GM18519 (cell line): ENCODE data around the gene RASAL1.
"Not testable (repeated sequence)": the region's sequence is repeated elsewhere in the genome, so short reads cannot be mapped to it uniquely, and the experiment has no call there.

Experiments
- ATAC-seq: cut with Tn5 transposase; IDR thresholded peaks from one replicate; pipeline ENCODE4 v1.9.1; 2021; ENCODE audit warnings: mild to moderate bottlenecking, moderate library complexity; ENCODE audit not compliant: unreplicated experiment, low FRiP score

Gene RASAL1

GRCh38 chr12:113120670-113121370 is 14.7 kb downstream of the RASAL1 start:
- ATAC-seq: no peak

DNA sequence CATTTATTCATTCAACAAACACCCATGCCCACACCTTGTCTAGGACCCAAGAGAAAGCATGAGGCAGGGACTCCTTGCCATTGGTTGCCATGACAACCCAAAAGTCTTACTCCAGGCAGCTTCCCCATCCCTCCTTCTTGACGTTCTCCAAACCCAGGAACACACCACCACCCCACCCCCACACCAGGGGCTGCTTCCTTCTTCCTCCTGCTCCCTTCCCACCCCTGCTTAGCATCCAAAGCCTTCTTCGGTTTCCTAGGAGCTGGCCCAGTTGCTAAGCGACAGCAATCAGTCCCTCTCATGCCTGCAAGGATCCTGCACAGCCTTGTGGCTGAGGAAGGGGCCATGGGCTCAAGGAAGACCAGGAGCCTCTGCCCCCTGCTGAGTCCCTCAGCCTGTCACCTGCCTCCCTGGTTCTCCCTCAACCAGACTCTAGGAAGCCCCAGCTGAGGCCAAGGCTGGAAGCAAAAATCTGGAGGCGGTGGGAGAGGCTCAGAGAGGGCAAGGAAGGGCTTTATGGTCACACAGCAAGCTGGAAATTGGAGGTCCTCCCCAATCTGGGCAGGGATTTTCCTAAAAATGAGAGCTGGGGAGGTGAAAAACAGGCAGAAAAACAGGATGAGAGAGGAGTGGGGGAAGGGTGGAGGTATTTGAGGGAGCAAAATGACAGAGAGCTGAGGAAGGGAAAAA is 15.4 kb downstream of the RASAL1 start:
- no peak for ATAC-seq

- ATAC-seq: no peak
Measured at GRCh38 chr12:113118142-113118541, 17.4 kb downstream of the RASAL1 start.

DNA sequence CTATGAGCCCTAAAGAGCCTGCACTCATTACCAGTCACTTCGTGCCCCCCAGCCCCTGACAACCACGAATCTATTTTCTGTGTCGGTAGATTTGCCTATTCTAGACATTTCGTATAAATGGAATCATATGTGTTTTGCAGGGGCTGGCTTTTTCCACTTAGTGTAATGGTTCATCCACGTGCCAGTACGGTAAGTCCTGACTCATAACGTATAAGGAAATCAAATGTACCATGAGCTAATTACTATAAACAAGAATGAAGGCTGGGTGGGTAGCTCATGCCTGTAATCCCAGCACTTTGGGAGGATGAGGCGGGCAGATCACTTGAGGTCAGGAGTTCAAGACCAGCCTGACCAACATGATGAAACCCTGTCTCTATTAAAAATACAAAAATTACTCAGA is 17.9 kb downstream of the RASAL1 start:
- ATAC-seq: not testable (repeated sequence)

- no peak for ATAC-seq
Measured at GRCh38 chr12:113116875-113117274, 18.7 kb downstream of the RASAL1 start.

GRCh38 chr12:113115455-113116126 is 20.0 kb downstream of the RASAL1 start:
- ATAC-seq: no peak

GRCh38 chr12:113114447-113115178 is 20.9 kb downstream of the RASAL1 start:
- ATAC-seq: no peak

DNA sequence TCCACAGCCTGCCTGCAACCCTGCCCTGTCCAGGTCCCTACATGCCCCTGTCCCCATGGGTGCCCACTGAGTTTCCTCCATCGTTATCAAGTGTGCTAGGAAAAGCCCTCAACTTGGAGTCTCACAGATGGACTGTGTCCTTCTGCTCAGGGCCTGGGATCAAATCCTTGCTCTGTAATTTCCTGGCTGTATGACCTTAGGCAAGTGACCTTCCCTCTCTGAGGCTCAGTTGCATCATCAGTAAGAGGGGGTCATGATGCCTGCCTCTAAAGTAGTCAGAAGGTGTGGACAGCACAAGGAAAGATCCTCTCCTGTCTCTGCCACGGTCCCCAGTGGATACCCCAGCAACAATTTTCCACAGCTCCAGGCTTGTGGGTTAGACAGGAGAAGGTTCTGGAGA is 22.2 kb downstream of the RASAL1 start:
- ATAC-seq: no peak

DNA sequence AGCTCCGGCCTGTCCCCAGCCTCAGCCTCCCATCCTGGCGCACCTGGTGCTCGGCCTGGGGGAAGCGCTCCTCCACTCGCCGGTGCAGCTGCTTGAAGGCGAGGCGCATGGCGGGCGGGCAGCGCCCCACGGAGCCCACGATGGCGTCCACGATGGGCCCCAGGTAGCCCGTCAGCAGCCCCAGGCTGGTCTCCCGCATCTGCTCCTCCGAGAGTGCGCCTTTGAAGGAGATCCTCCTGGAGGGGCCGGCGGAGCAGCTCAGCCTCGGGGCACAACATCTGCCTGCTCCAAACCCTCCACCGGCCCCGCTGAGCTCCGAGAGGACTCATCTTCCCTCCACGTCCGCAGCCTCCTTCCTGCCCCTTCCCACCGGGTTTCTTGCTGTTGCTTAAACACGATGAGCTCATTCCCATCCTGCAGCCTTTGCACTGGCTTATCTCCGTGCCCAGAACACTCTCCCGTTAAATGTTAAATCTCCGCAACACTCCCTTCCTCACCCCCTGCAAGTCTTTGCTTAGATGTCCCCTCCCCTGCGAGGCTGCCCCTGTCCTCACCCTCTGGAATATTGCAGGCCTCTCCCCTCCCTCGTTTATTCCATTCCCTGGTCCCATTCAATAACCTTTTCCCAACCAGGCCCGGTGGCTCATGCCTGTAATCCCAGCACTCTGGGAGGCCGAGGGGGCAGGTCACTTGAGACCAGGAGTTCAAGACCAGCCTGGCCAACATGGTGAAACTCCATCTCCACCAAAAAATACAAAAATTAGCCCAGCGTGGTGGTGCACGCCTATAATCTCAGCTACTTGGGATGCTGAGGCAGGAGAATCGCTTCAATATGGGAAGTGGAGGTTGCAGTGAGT is 23.3 kb downstream of the RASAL1 start:
- ATAC-seq: no peak

DNA sequence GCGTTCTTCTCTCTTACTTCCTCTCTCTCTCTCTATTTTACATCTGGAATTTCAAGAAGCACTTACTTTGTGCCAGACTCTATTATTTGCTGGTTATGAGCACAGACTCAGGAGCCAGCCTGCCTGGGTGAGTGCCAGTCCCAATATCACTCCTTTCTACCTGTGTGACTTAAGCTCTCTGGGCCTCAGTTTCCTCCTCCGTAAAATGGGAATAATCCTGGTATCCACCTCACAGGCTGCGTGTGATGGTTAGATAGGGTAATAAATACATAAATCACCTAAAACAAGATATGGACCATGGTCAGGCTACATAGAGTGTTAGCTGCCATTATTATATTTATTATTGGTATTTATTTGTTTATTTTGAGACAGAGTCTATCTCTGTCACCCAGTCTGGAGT is 24.3 kb downstream of the RASAL1 start:
- no peak for ATAC-seq

DNA sequence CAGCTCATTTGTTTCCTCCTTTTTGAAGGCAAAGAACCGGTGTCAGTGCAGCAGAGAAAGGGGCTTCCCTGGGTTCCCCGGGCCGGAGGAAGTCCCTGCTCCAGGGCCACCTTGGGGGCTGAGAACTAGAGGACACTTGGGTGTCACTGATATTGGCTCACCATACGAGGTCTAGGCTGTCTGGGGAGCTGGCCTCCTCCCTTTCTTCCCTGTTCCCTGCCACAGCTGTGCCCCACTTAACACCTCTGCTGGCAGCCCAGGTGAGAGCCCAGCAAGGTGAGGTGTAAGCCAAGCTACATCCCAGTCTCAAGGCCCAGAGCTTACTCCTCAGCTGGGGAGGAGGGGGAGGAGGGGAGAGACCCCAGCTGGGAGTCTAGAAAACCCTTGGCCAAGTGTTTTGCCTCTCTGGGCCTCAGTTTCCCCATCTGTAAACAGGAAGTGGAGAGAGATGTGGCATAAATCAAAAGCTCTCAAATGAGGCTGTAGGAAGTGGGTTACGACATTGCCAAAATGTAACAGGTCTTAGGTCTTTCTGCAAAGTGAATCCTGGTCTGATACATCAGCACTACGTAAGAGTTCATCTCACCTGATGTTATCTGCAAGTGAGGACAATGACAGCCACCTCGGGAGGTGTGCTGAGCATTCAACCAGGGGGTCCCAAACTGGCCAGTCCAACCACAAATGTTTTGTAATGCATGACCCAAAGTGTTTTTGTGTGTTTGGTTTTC is 25.5 kb downstream of the RASAL1 start:
- no peak for ATAC-seq

- ATAC-seq: no peak
Measured at GRCh38 chr12:113109360-113109759, 26.2 kb downstream of the RASAL1 start.

- no peak for ATAC-seq
Measured at GRCh38 chr12:113108308-113108707, 27.3 kb downstream of the RASAL1 start.

DNA sequence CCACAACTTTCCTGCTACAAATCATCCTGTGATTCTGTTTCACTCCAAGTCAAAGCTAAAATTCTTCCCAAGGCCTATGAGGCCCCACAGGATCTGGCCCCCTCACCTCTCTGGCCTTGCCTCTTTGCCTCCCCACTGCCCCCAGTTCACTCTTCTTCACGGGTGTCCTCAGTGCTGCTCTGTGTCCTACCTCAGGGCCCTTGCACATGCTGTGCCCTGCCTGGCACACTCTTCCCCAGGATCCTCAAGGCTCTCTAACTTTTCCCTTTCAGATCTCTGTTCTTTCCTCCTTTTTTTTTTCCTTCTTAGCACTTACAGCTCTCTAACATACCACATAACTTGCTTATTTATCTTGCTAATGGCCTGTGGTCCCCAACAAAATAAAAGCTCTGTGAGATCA is 29.2 kb downstream of the RASAL1 start:
- ATAC-seq: no peak

- no peak for ATAC-seq
Measured at GRCh38 chr12:113105606-113106271, 29.8 kb downstream of the RASAL1 start.

DNA sequence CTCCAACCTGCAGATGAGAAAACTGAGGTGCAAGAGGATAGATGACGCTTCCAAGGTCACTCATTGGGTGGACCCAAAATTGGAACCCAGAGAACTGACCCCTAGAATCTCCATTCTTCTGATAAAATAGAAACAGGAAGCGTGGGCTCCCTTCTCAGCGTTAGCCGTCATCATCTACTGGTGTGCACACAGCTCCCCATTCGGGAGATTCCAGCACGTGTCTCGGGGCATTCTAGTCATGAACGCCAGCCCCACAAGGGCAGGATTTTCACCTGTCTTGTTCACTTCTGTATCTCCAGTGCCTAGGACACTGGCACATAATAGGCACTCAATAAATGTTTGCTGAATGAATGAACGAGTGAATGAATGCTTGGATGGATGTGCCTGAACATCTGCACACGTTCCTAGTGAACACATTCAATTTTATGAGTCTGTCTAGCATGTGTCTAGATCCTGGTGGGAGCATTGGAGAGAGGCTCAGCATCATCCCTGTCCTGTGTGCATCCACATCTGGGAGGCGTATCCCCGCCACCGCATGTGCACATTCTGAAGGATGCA is 30.5 kb downstream of the RASAL1 start:
- ATAC-seq: no peak

GRCh38 chr12:113103756-113104450 is 31.7 kb downstream of the RASAL1 start:
- ATAC-seq: no peak

DNA sequence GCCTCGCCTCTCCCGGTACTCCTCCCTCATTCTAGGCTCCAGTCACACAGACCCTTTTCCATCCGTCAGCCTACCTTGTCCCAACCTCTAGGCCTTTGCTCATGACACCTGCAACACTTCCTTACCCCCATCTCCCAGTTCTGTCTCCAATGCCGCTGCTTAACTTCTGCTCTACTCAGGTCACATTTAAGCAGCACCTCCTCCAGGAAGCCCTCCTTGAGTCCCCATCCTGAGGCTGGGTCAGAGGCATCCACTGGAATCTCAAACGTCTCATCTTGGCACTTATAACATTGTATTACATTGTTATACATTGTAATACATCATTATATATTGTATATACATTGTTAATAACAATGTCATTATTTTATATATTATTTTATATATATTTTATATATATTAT is 32.8 kb downstream of the RASAL1 start:
- ATAC-seq: no peak
